Keratinocyte (primary cell): Measurements from ENCODE around the gene JPT2.

Experiments used
- CTCF ChIP-seq, 3 experiments: IDR thresholded peaks in 1 of 3; conservative IDR thresholded peaks in 1 of 3; optimal IDR thresholded peaks in 1 of 3; 2 replicates in 2 of 3; 3 replicates in 1 of 3; pipeline versions ENCODE3 to v1.5.1; 2011; ENCODE audit warnings: low read length in 3 of 3, mild to moderate bottlenecking in 3 of 3, moderate library complexity in 2 of 3, control low read depth in 1 of 3, inconsistent platforms in 1 of 3; ENCODE audit not compliant: insufficient read depth in 2 of 3; ENCODE audit errors: extremely low read depth in 1 of 3
- EZH2 ChIP-seq: IDR thresholded peaks from one replicate; pipeline ENCODE4 v1.6.1; 2012; ENCODE audit warnings: inconsistent platforms, mild to moderate bottlenecking, low read length, moderate library complexity

DNA sequence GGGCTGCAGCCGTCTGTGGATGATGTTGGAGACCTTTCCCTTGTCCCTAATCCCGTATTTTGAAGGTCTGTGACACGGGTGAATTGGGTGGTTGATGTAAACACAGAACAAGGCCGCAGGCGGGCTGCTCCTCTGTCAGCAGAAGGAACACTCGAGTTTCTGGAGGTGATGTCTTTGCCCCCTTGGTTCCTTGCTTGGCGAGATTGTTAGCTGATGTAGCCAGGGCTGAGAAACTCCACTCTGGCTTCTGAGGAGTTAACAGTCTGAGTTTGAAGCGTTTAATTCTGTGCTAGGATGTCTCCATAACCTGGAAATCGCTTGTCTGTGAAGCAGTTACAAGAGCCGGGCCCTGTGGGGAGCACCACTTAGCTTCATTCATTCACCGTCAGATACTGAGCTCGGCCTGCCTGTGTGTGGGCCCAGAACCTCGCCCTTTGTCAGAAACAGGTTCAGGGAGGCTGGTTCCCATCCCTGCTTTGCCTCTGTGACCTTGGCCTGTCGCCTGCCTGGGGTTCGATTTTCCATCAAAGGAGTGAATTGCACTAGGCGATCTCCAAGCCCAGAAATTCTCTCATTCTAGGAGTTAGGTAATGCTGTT is 29.2 kb downstream of the JPT2 start:
- TF ChIP-seq CTCF (optimal IDR thresholded peaks at IDR 0.05 in 1 of 3, IDR thresholded peaks at IDR 0.05 in 1 of 3, conservative IDR thresholded peaks at IDR 0.05 in 1 of 3; ENCODE audit: extremely low read depth in 1 of 3, insufficient read depth in 2 of 3, low read length in 3 of 3) (peak in 1 of 3 experiments; percentile 12), EZH2 (no peak)
